Activated CD4-positive, alpha-beta T cell treated with anti-CD3 and anti-CD28 coated beads, Interleukin-2, amount 50 U/mL, for 1 hour (primary cell): ENCODE measurements around the gene DDX10.

Source experiments
- DNase-seq: peaks from one replicate; pipeline ENCODE4 v3.0.0-alpha.2; 2020

Gene DDX10

GRCh38 chr11:108877178-108877577 is 212.3 kb downstream of the DDX10 start:
- no peak for DNase-seq

DNA sequence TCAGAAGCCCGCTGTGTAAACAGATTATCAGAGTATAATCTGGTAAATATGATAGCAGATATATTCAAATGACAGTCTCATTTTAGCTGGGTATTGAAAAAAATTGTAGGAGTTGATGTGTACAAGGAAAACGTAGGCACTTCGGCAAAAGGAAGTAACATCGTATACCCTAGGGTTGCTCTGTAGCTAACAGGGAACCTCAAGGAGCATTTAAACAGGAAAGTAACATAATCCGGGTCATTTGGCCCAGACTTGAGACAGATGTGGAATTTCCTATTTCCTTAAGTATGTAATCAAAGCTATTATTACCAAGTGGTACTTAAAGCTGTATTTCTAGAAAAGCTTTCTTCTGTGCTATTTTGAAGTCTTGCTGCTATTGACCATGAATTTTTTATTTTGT is 215.6 kb downstream of the DDX10 start:
- DNase-seq = no peak

DNA sequence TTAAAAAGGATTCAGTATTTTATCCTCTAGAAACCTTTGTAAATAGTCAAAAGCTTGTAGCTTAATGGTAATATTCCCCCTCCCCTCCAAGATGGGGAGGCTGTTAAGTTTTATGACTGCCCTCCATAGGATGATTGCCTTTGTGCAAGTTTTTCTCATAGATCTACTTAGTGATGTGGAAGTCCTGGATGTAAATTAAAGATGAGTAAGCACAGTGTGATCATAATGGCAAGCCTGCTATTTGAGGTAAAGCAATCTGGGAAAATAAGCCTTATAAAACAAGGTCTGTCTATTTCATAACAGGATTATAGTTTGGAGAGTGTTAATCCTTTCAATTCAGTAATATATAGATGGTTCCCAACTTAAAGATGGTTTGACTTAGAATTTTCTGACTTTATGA is 216.3 kb downstream of the DDX10 start:
- DNase-seq = no peak

GRCh38 chr11:108882211-108882831 is 217.5 kb downstream of the DDX10 start:
- no peak for DNase-seq

GRCh38 chr11:108886005-108886659 is 221.3 kb downstream of the DDX10 start:
- no peak for DNase-seq

DNA sequence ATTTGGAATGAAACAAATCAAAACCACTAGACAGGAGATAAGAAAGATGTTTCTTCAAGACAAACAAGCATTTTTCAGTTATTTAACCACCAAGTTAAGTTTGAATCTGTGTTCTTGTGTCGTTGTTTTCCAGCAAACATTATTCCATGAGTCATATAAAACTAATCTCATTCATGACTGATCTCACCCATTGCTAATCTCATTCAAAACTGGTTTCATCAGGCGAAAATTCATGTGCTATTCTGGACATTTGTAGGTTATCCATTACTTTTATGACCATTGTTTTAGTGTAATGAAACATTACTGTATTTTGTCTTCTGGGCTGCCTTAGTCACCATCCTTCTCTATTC is 221.8 kb downstream of the DDX10 start:
- DNase-seq = no peak

DNA sequence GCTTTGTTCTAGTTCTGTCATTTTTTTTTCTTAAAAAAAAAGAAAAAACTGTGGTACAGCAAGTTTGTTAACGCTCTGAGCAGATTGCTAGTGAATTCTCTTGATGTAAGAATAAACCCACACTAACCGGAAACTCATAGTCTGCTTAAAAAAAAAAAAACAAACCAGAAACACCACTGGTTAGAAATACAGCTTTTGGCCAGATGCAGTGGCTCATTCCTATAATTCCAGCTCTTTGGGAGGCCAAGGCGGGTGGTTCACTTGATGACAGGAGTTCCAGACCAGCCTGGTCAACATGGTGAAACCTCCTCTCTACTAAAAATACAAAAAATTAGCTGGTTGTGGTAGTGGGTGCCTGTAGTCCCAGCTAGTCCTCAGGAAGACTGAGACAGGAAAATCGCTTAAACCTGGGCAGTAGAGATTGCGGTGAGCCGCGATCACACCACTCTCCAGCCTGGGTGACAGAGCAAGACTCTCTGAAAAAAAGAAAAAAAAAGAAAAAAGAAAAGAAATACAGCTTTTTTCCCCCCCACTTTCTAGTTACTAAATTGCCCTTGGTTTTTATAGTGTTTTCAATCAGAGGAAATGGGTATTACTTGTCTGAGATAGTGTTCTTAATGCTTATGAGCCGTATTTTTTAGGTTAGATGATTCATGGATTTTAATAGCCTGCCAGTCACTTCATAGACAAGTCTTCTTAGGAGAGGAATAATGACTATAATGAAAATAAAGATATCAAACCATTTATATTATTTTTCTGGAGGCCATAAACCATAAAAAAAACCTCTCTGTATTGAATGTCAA is 222.8 kb downstream of the DDX10 start:
- no peak for DNase-seq

DNA sequence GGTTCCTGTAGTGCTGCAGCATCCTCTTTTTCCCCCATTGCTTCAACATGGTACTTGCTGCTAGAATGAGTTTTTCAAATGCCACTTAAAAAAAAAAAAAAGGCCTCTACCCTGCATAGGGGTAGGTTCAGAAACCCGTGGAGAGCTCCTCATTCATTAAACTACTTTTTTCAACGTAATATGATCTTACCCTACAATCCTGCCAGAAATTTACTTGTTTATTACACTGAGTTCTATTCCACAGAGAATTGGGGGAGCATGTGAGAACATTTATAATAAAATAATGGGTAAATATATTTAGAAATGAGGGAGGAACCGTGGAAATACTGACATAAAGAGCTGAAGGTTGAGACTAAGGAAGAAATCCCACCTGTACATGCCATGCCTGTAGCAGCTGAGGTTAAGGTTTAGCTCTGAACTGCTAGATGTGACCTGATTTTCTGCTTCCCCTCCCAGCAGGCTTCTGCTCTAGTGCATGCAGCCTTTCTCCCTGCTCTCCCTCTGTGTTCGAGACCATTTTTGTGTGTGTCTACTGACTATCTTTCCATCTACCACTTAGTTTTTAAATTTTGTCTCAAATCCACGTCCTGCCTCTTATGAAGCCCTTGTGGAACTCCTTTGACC is 225.7 kb downstream of the DDX10 start:
- no peak for DNase-seq

GRCh38 chr11:108891143-108891542 is 226.3 kb downstream of the DDX10 start:
- no peak for DNase-seq

DNA sequence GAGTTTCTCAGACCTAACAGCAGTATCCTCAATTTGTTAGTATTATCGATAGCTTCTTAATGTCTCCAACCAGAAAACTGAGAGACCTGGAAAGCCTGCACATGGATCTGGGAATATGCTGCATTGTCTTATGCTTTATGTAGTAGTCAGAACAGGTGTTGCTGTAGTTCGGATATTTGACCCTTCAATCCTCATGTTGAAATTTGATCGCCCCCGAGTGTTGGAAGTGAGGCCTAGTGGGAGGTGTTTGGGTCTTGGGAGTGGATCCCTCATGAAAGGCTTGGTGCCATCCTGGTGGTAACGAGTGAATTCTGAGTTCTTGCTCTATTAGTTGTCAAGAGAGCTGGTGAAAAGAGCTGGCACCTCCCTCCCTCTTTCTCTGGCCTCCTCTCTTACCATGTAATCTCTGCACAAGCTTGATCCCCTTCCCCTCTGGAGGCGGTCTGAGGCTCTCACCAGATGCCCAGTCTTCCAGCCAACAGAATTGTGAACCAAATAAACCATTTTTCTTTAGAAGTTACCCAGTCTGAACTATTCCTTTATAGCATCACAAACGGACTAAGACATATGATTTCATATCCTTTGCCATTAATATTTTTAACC is 227.1 kb downstream of the DDX10 start:
- DNase-seq = no peak

GRCh38 chr11:108895579-108896480 is 231.0 kb downstream of the DDX10 start:
- DNase-seq = no peak

DNA sequence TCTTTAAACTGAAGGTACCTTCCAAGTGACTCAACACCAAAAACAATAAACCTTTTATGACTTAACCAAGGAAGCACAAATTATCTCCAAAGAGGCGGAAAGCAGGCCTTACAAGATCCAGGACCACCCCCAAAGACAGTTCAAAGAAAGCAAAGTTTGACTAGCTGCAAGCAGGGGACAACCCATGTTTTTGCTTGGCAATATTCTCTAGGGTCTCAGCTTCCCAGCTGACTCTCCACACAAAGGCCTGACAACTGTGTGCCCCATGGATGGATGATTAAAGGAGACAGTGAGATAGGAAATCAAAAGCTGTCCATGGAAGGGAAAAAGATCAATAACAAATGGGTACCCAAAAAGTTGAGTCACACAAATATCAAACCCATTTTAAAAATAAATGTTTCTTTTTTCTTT is 232.2 kb downstream of the DDX10 start:
- DNase-seq = no peak

DNA sequence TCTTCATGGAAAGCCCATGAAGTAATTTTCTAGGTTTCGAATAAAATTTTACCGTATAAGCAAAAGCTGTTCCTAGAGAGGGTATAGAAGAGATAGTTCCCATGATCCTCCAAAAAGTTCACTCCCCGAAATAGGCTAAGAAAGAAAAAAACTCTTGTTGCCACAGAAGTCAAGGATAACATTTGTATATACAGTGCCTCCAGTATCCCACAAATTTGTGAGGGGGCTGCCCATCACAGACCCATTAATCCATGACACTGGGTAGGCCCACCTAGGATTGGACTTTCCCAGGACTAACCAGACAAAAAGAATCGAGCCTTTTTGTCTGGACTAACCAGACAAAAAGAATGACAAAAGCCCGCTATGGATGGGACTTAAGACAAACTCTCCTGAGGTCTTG is 233.0 kb downstream of the DDX10 start:
- DNase-seq = no peak

DNA sequence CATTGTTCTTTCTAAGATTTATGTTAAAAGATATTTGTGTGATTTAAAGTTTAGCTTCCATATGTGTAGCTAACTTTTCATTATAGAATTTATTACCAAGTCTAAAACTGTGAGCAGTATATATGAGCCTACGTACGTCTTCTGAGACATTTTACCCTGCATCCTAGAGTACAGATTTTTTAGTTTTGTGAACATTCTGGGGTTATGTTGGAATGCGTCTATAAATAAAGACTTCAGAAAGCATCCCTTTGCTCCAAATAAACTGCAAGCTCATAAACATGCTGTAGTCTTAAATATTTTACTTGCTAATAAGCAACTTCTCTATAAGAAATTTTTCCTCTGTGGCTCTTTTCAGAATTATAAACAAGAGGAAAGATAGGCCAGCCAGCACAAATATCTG is 236.5 kb downstream of the DDX10 start:
- no peak for DNase-seq

GRCh38 chr11:108902027-108902469 is 237.2 kb downstream of the DDX10 start:
- DNase-seq = no peak

DNA sequence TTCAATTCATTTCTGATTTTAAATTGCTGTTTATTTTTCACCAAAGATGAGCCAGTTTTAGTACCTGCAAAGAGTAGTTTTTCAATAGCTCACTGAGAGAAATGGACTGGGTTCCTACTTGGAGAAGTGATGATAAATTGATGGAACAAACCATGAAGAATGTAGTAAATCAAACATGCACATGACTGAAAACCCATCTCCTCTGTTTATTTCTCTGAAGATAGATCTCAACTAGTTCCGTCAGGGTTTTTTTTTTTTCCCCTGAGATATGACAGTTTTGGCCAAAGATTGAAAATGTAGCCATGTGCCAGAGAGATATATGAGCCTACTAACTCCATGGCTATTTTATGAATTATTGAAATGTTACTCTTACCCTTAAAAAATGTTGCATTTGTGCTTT is 239.6 kb downstream of the DDX10 start:
- DNase-seq = no peak

- DNase-seq = no peak
Measured at GRCh38 chr11:108906329-108906728, 241.5 kb downstream of the DDX10 start.

- no peak for DNase-seq
Measured at GRCh38 chr11:108906826-108907225, 242.0 kb downstream of the DDX10 start.

GRCh38 chr11:108909041-108909440 is 244.2 kb downstream of the DDX10 start:
- DNase-seq = no peak

DNA sequence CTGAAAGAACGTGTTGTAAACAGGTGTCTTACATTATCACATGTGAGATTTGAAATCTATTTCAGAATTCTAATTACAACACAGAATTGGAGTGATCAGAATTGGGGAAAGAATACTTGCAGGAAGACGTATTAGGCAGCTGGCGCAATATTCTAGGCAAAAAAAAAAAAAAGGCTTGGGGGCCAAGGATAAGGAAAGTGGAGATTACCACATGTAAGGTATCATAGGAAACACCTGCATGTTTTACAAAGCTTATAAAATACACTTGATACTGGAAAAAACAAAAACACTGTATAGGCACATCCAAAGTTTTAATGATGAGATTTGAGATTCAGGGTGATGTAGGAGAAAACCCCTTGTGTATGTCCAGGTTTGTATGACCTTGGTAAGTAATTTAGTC is 245.1 kb downstream of the DDX10 start:
- DNase-seq = no peak

- DNase-seq = no peak
Measured at GRCh38 chr11:108912581-108912980, 247.7 kb downstream of the DDX10 start.

- DNase-seq = no peak
Measured at GRCh38 chr11:108913204-108913603, 248.3 kb downstream of the DDX10 start.
